Epithelial cell of esophagus (primary cell): ENCODE measurements around the gene AHNAK.

ENCODE experiments used
- DNase-seq: peaks from one replicate; pipeline ENCODE4 v3.0.0; 2010; ENCODE audit warnings: low read depth
- H3K4me3 ChIP-seq: 2 replicates; pipeline ENCODE4 v1.5.1; 2011; ENCODE audit warnings: mild to moderate bottlenecking, low read length, control low read depth
- CTCF ChIP-seq: IDR thresholded peaks from 2 replicates; pipeline ENCODE4 v1.5.1; 2011; ENCODE audit warnings: low read depth, mild to moderate bottlenecking, low read length, control low read depth, inconsistent platforms; ENCODE audit not compliant: insufficient read depth; ENCODE audit errors: missing control alignments

The AHNAK gene

GRCh38 chr11:62494246-62494645 is 52.4 kb downstream of the AHNAK start:
- no peak for DNase-seq
- H3K4me3 ChIP-seq: no peak overlapping the region
- TF ChIP-seq CTCF: no peak

- no peak for TF ChIP-seq CTCF
- DNase-seq: no peak
- H3K4me3 ChIP-seq: no peak overlapping the region
These were observed 52.8 kb downstream of the AHNAK start for GRCh38 chr11:62493801-62494200.

GRCh38 chr11:62492586-62492985 is 54.0 kb downstream of the AHNAK start:
- H3K4me3 ChIP-seq: no peak overlapping the region
- TF ChIP-seq CTCF: no peak
- DNase-seq: no peak

- DNase-seq: no peak
- TF ChIP-seq CTCF: no peak
- no peak overlapping the region for H3K4me3 ChIP-seq
These were observed 54.9 kb downstream of the AHNAK start for GRCh38 chr11:62491571-62492329.

GRCh38 chr11:62489204-62489603 is 57.4 kb downstream of the AHNAK start:
- no peak overlapping the region for H3K4me3 ChIP-seq
- TF ChIP-seq CTCF: no peak
- no peak for DNase-seq

GRCh38 chr11:62487738-62488551 is 58.7 kb downstream of the AHNAK start:
- no peak for DNase-seq
- no peak for TF ChIP-seq CTCF
- H3K4me3 ChIP-seq: no peak overlapping the region
